Neural cell (in vitro differentiated cells): ENCODE data around the gene ZNF804A.

Experiments used
- CTCF ChIP-seq: fragments of 450-650 bp; IDR thresholded peaks from 2 replicates; pipeline ENCODE4 v1.5.1; 2014; ENCODE audit warnings: antibody characterized with exemption, mild to moderate bottlenecking, moderate library complexity; ENCODE audit not compliant: poor library complexity, severe bottlenecking
- EP300 ChIP-seq: fragments of 450-650 bp; conservative IDR thresholded peaks from 2 replicates; pipeline ENCODE4 v1.6.1; 2014; ENCODE audit warnings: antibody characterized with exemption, mild to moderate bottlenecking, moderate library complexity; ENCODE audit not compliant: poor library complexity, severe bottlenecking
- EZH2 ChIP-seq: fragments of 200-600, 300-800 bp; shearing (Covaris generic), sonication (generic); IDR thresholded peaks from 2 replicates; pipeline ENCODE4 v1.6.1; 2014; ENCODE audit warnings: antibody characterized with exemption, low read length, borderline replicate concordance, mild to moderate bottlenecking; ENCODE audit not compliant: insufficient read depth, poor library complexity, severe bottlenecking
- POLR2AphosphoS5 ChIP-seq: IDR thresholded peaks from 2 replicates; pipeline ENCODE4 v1.6.1; 2012
- RAD21 ChIP-seq: fragments of 450-650 bp; conservative IDR thresholded peaks from 2 replicates; pipeline ENCODE4 v1.6.1; 2014; ENCODE audit warnings: antibody characterized with exemption, mild to moderate bottlenecking, moderate library complexity
- REST ChIP-seq: IDR thresholded peaks from 2 replicates; pipeline ENCODE4 v1.6.1; 2012; ENCODE audit warnings: borderline replicate concordance
- SMC3 ChIP-seq: fragments of 450-650 bp; conservative IDR thresholded peaks from 2 replicates; pipeline ENCODE4 v1.6.1; 2014; ENCODE audit warnings: antibody characterized with exemption, mild to moderate bottlenecking, moderate library complexity; ENCODE audit not compliant: poor library complexity
- TAF1 ChIP-seq: IDR thresholded peaks from 2 replicates; pipeline ENCODE4 v1.6.1; 2012; ENCODE audit warnings: low read depth

GRCh38 chr2:184830531-184830930 is 232.2 kb downstream of the ZNF804A start:
- TF ChIP-seq EZH2, result no peak
- TF ChIP-seq RAD21, result no peak
- no peak for TF ChIP-seq CTCF
- TF ChIP-seq POLR2AphosphoS5, result no peak
- TF ChIP-seq EP300, result no peak
- TF ChIP-seq SMC3, result no peak
- no peak for TF ChIP-seq REST
- no peak for TF ChIP-seq TAF1
